HG02884 (cell line): ENCODE measurements around the gene ATP9B.

Source experiments
- ATAC-seq: cut with Tn5 transposase; IDR thresholded peaks from one replicate; pipeline ENCODE4 v1.9.1; 2021; ENCODE audit warnings: mild to moderate bottlenecking, moderate library complexity; ENCODE audit not compliant: unreplicated experiment

ATP9B gene

GRCh38 chr18:79195716-79196683 is 126.8 kb downstream of the ATP9B start:
- no peak for ATAC-seq

- no peak for ATAC-seq
Measured at GRCh38 chr18:79197531-79197930, 128.3 kb downstream of the ATP9B start.

- ATAC-seq, result no peak
Measured at GRCh38 chr18:79199691-79200374, 130.6 kb downstream of the ATP9B start.

- ATAC-seq, result no peak
Measured at GRCh38 chr18:79200546-79201268, 131.5 kb downstream of the ATP9B start.

GRCh38 chr18:79203017-79203605 is 133.9 kb downstream of the ATP9B start:
- ATAC-seq, result no peak

GRCh38 chr18:79204889-79205807 is 136.0 kb downstream of the ATP9B start:
- no peak for ATAC-seq

GRCh38 chr18:79206444-79206843 is 137.2 kb downstream of the ATP9B start:
- no peak for ATAC-seq

GRCh38 chr18:79208906-79209305 is 139.7 kb downstream of the ATP9B start:
- ATAC-seq, result no peak

GRCh38 chr18:79210002-79210910 is 141.1 kb downstream of the ATP9B start:
- ATAC-seq, result no peak

- ATAC-seq, result no peak
Measured at GRCh38 chr18:79211844-79212243, 142.7 kb downstream of the ATP9B start.

GRCh38 chr18:79214056-79214455 is 144.9 kb downstream of the ATP9B start:
- no peak for ATAC-seq

GRCh38 chr18:79216176-79216575 is 147.0 kb downstream of the ATP9B start:
- ATAC-seq, result no peak

- no peak for ATAC-seq
Measured at GRCh38 chr18:79217979-79218604, 148.9 kb downstream of the ATP9B start.

GRCh38 chr18:79218605-79219190 is 149.5 kb downstream of the ATP9B start:
- ATAC-seq, result no peak

- no peak for ATAC-seq
Measured at GRCh38 chr18:79221136-79221535, 151.9 kb downstream of the ATP9B start.

GRCh38 chr18:79222790-79223189 is 153.6 kb downstream of the ATP9B start:
- ATAC-seq, result no peak

GRCh38 chr18:79223431-79223830 is 154.2 kb downstream of the ATP9B start:
- no peak for ATAC-seq

- ATAC-seq, result no peak
Measured at GRCh38 chr18:79224381-79224780, 155.2 kb downstream of the ATP9B start.
